ENCODE measurements around the gene NEDD4.

GRCh38 chr15:55780292-55780691, 213.1 kb downstream of the NEDD4 start:
- TF ChIP-seq CTCF (IDR thresholded peaks at IDR 0.05) (no peak), EP300 (IDR thresholded peaks at IDR 0.05) (no peak), POLR2A (IDR thresholded peaks at IDR 0.05) (no peak)

Data from upper lobe of left lung (tissue), 4 donors.